NCI-H2171 (cell line): ENCODE data around the gene MPPED2.

Source experiments
- DNase-seq: peaks from one replicate; lab custom pipeline; 2025; lab: John Stamatoyannopoulos, UW

The MPPED2 gene

GRCh38 chr11:30364139-30364836 is 221.9 kb downstream of the MPPED2 start:
- DNase-seq, result no peak

- no peak for DNase-seq
Measured at GRCh38 chr11:30360741-30361140, 225.4 kb downstream of the MPPED2 start.
